ENCODE results near the gene ID1. TPM values are rescaled to one million over a fixed set of nuclear protein-coding genes. Genes with fewer than 3 reads are reported as not detected.

Gene ID1
- total and polyA plus RNA-seq, 12 donors, result 42.8 to 551 (median 125) TPM

- DNase-seq (no peak), ATAC-seq (no peak)
- WGBS, 2 donors, result 91% methylated on average over 25 of the region's 25 CpGs
- intact Hi-C loops (cut with DNase I), result loop anchor here in 2 of 10 donors (2.0 to 5.0 kb wide), 2 partner anchors 38 to 151 kb away; partner anchors contain the start of gene BCL2L1 (in 1 of the 2)
- no peaks in the 10 kb centered on the region for H3K9me3 ChIP-seq
- peaks cover 0 to 45% (median 3%) of the 10 kb centered on the region in 9 donors for H3K36me3 ChIP-seq
- no peaks in the 10 kb centered on the region for H3K27me3 ChIP-seq
- TF ChIP-seq CTCF (IDR thresholded peaks at IDR 0.05), result no peak
- H3K4me1 ChIP-seq, result peaks cover 4 to 66% (median 39%) of the 10 kb centered on the region in 9 donors
- no peak overlapping the region for H3K4me3 ChIP-seq
- H3K27ac ChIP-seq, result peak overlapping the region; percentile 36 to 96 (median 93)
Measured at GRCh38 chr20:31570735-31571617, 34.1 kb upstream of the ID1 start.

- Histone ChIP-seq H3K27ac (peak overlapping the region; percentile 87 to 96 (median 93)), H3K9me3 (no peaks in the 10 kb centered on the region), H3K4me3 (peak overlapping the region; percentile 16 to 69 (median 56)), H3K4me1 (peaks cover 4 to 66% (median 39%) of the 10 kb centered on the region in 9 donors), H3K36me3 (peaks cover 0 to 33% (median 0%) of the 10 kb centered on the region in 9 donors), H3K27me3 (no peaks in the 10 kb centered on the region)
- DNase-seq (no peak), ATAC-seq (peak in 5 of 8 donors; percentile 7 to 38 (median 12))
- TF ChIP-seq CTCF (IDR thresholded peaks at IDR 0.05), result peak in 1 of 9 donors; percentile 3
- WGBS, 2 donors, result 34% methylated on average over 17 of the region's 17 CpGs
- intact Hi-C loops (cut with DNase I), result loop anchor here in 6 of 10 donors (1.0 to 5.0 kb wide), 4 partner anchors 33 to 150 kb away; partner anchors contain the start of genes ID1 (in 4 of the 6) and BCL2L1 (in 1 of the 6)
Measured at GRCh38 chr20:31572042-31572700, 32.9 kb upstream of the ID1 start.

- ATAC-seq (peak; percentile 88 to 92 (median 90)), DNase-seq (peak; percentile 93 to 96)
- no peaks in the 10 kb centered on the region for H3K27me3 ChIP-seq
- peaks cover 0 to 26% (median 0%) of the 10 kb centered on the region in 9 donors for H3K36me3 ChIP-seq
- H3K9me3 ChIP-seq, result no peaks in the 10 kb centered on the region
- H3K27ac ChIP-seq, result peak overlapping the region; percentile 87 to 96 (median 93)
- 1% methylated on average over 59 to 63 of the region's 63 CpGs for WGBS, 2 donors
- peak in 1 of 9 donors; percentile 6 for TF ChIP-seq CTCF (IDR thresholded peaks at IDR 0.05)
- peaks cover 4 to 63% (median 39%) of the 10 kb centered on the region in 9 donors for H3K4me1 ChIP-seq
- H3K4me3 ChIP-seq, result peak overlapping the region; percentile 22 to 69 (median 56)
- intact Hi-C loops (cut with DNase I), result loop anchor here in 6 of 10 donors (1.0 to 5.0 kb wide), 5 partner anchors 32 to 149 kb away; partner anchors contain the start of genes ID1 (in 5 of the 6) and BCL2L1 (in 1 of the 6)
Measured at GRCh38 chr20:31572701-31573554, 32.2 kb upstream of the ID1 start.
